Liver (tissue), 9 donors: ENCODE measurements around the gene HGF. TPM values are rescaled to one million over a fixed set of nuclear protein-coding genes. Genes with fewer than 3 reads are reported as not detected.

Experiments
- DNase-seq: peaks from one replicate; pipeline ENCODE4 v3.0.0-alpha.2; 2017; ENCODE audit warnings: low spot score
- H3K27ac ChIP-seq, 2 donors: one replicate each; pipeline ENCODE4 v1.7.0; 2013; ENCODE audit warnings: inconsistent platforms in 2 of 2, low read length in 2 of 2, control low read depth in 1 of 2, low read depth in 1 of 2, mild to moderate bottlenecking in 1 of 2
- H3K27me3 ChIP-seq, 4 donors: one replicate each; pipeline versions ENCODE4 v1.6.1 to v1.7.0; 2013; ENCODE audit warnings: low read length in 3 of 4, inconsistent platforms in 1 of 4, mild to moderate bottlenecking in 1 of 4, moderate library complexity in 1 of 4; ENCODE audit not compliant: control insufficient read depth in 4 of 4, insufficient read depth in 4 of 4
- H3K36me3 ChIP-seq, 4 donors: one replicate each; pipeline versions ENCODE4 v1.6.1 to v1.7.0; 2013; ENCODE audit warnings: low read length in 3 of 4, mild to moderate bottlenecking in 3 of 4, low read depth in 1 of 4, moderate library complexity in 1 of 4; ENCODE audit not compliant: control insufficient read depth in 4 of 4, insufficient read depth in 3 of 4
- H3K4me1 ChIP-seq, 4 donors: one replicate each; pipeline versions ENCODE4 v1.6.1 to v1.7.0; 2013; ENCODE audit warnings: low read length in 3 of 4, mild to moderate bottlenecking in 3 of 4, moderate library complexity in 1 of 4; ENCODE audit not compliant: control insufficient read depth in 4 of 4, insufficient read depth in 4 of 4
- H3K4me3 ChIP-seq, 3 donors: one replicate each; pipeline versions ENCODE4 v1.6.1 to v1.7.0; 2013; ENCODE audit warnings: low read length in 3 of 3, control low read depth in 1 of 3, low read depth in 1 of 3, mild to moderate bottlenecking in 1 of 3
- H3K9ac ChIP-seq, 2 donors: one replicate each; pipeline ENCODE4 v1.7.0; 2013; ENCODE audit warnings: low read length in 2 of 2, mild to moderate bottlenecking in 2 of 2, moderate library complexity in 2 of 2, control low read depth in 1 of 2, low read depth in 1 of 2
- H3K9me3 ChIP-seq, 4 donors: one replicate each; pipeline versions ENCODE4 v1.6.1 to v1.7.0; 2013; ENCODE audit warnings: low read length in 3 of 4; ENCODE audit not compliant: control insufficient read depth in 4 of 4
- SP1 ChIP-seq: IDR thresholded peaks from 2 replicates; pipeline ENCODE4 v1.6.1; 2018; ENCODE audit warnings: antibody characterized with exemption, mild to moderate bottlenecking
- YY1 ChIP-seq: IDR thresholded peaks from 2 replicates; pipeline ENCODE4 v1.6.1; 2016; ENCODE audit warnings: antibody characterized with exemption, mild to moderate bottlenecking
- WGBS: extraction: QIAGEN DNeasy Blood & Tissue Kit; methylation state at CpG from one replicate; pipeline ENCODE4 v1.1.7; 2013; 5-methylcytosine and 5-hydroxymethylcytosine counted together
- polyA plus RNA-seq, 2 donors: library from polyadenylated mRNA; stranded (reverse) in 1 of 2; unstranded in 1 of 2; fragments of 200-250 nt in 1 of 2; fragments of >200 nt in 1 of 2; fragmentation: Nextera tagmentation in 1 of 2; extraction: Ambion mirVana in 1 of 2; gene quantifications; one replicate each; pipeline versions ENCODE4 v1.2.1 to v1.2.3, GENCODE V29; 2013 to 2015
- total RNA-seq, 2 donors: library from RNA; depleted of rRNA; stranded (reverse); fragments of >200 nt; gene quantifications; one replicate each; pipeline ENCODE4 v1.2.3, GENCODE V29; 2014
- donor health status: healthy.
- donor health status: healthy.
- donor health status: healthy.
- donor health status: healthy.
- donor health status: healthy.

HGF gene
- total and polyA plus RNA-seq, 4 donors: 12.0 to 29.8 (median 15.3) TPM

DNA sequence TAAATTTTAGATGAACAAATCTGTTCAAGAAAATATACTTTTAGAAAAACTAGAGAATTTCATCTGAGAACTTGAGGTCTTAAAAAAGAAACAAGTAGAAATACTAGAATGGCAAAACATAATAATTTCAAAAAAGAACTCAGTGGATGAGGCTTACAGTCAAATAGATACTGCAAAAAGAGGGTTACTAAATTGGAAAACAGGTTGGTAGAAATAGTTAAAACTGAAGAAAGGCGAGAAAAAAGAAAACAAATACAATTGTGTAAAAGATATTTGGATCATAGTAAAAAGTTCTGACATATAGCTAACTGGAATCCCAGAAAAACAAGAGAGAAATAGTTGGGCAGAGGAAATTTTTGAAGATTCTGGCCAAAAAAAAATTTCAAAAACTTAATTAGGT is 117.6 kb downstream of the HGF start:
- no peaks in the 10 kb centered on the region for H3K36me3 ChIP-seq
- TF ChIP-seq SP1 (no peak), YY1 (no peak)
- WGBS: 92% methylated on average over 1 of the region's 1 CpG

More for the DNA sequence above, 117.6 kb downstream of the HGF start:
- no peak for DNase-seq
- H3K27me3 ChIP-seq: no peaks in the 10 kb centered on the region
- H3K27ac ChIP-seq: no peak overlapping the region
- H3K4me1 ChIP-seq: no peaks in the 10 kb centered on the region
- no peak overlapping the region for H3K4me3 ChIP-seq
- no peaks in the 10 kb centered on the region for H3K9me3 ChIP-seq
- no peak overlapping the region for H3K9ac ChIP-seq
